ENCODE results near the gene NTN5.
A peak's percentile ranks its signal among the peaks of the same experiment; 100 is the strongest.

The NTN5 gene

GRCh38 chr19:48676887-48677286, 4.1 kb upstream of the NTN5 start:
- Histone ChIP-seq H3K27ac (ENCODE audit: low read depth, low read length) (no peak overlapping the region), H3K27me3 (ENCODE audit: control insufficient read depth in 1 of 2, insufficient read depth in 2 of 2, low read length in 2 of 2) (no peaks in the 10 kb centered on the region), H3K4me1 (ENCODE audit: insufficient read depth, low read length) (peaks cover 10% of the 10 kb centered on the region), H3K36me3 (ENCODE audit: insufficient read depth, low read length) (no peaks in the 10 kb centered on the region), H3K4me3 (ENCODE audit: low read depth in 1 of 2, low read length in 2 of 2) (no peak overlapping the region), H3K9ac (ENCODE audit: low read length) (no peak overlapping the region), H3K9me3 (ENCODE audit: low read length) (no peaks in the 10 kb centered on the region)

- Histone ChIP-seq H3K27ac (ENCODE audit: low read depth, low read length) (no peak overlapping the region), H3K36me3 (ENCODE audit: insufficient read depth, low read length) (no peaks in the 10 kb centered on the region), H3K9ac (ENCODE audit: low read length) (no peak overlapping the region), H3K4me1 (ENCODE audit: insufficient read depth, low read length) (peaks cover 10% of the 10 kb centered on the region), H3K27me3 (ENCODE audit: control insufficient read depth in 1 of 2, insufficient read depth in 2 of 2, low read length in 2 of 2) (no peaks in the 10 kb centered on the region), H3K4me3 (ENCODE audit: low read depth in 1 of 2, low read length in 2 of 2) (no peak overlapping the region), H3K9me3 (ENCODE audit: low read length) (no peaks in the 10 kb centered on the region)
Measured at GRCh38 chr19:48676487-48676886, 3.7 kb upstream of the NTN5 start.

GRCh38 chr19:48674921-48675824, 2.4 kb upstream of the NTN5 start:
- H3K9me3 ChIP-seq (ENCODE audit: low read length): no peaks in the 10 kb centered on the region
- peaks cover 10% of the 10 kb centered on the region for H3K4me1 ChIP-seq (ENCODE audit: insufficient read depth, low read length)
- H3K27ac ChIP-seq (ENCODE audit: low read depth, low read length): no peak overlapping the region
- H3K4me3 ChIP-seq (ENCODE audit: low read depth in 1 of 2, low read length in 2 of 2): peak overlapping the region in 1 of 2 donors; percentile 16
- no peak overlapping the region for H3K9ac ChIP-seq (ENCODE audit: low read length)
- no peaks in the 10 kb centered on the region for H3K27me3 ChIP-seq (ENCODE audit: control insufficient read depth in 1 of 2, insufficient read depth in 2 of 2, low read length in 2 of 2)
- no peaks in the 10 kb centered on the region for H3K36me3 ChIP-seq (ENCODE audit: insufficient read depth, low read length)

- Histone ChIP-seq H3K4me1 (ENCODE audit: insufficient read depth, low read length) (peaks cover 10% of the 10 kb centered on the region), H3K4me3 (ENCODE audit: low read depth in 1 of 2, low read length in 2 of 2) (no peak overlapping the region), H3K27ac (ENCODE audit: low read depth, low read length) (no peak overlapping the region), H3K27me3 (ENCODE audit: control insufficient read depth in 1 of 2, insufficient read depth in 2 of 2, low read length in 2 of 2) (no peaks in the 10 kb centered on the region), H3K36me3 (ENCODE audit: insufficient read depth, low read length) (no peaks in the 10 kb centered on the region), H3K9ac (ENCODE audit: low read length) (no peak overlapping the region), H3K9me3 (ENCODE audit: low read length) (no peaks in the 10 kb centered on the region)
Measured at GRCh38 chr19:48674216-48674809, 1.5 kb upstream of the NTN5 start.

GRCh38 chr19:48673436-48674100, 751 bp upstream of the NTN5 start:
- H3K9me3 ChIP-seq (ENCODE audit: low read length): no peaks in the 10 kb centered on the region
- no peaks in the 10 kb centered on the region for H3K27me3 ChIP-seq (ENCODE audit: control insufficient read depth in 1 of 2, insufficient read depth in 2 of 2, low read length in 2 of 2)
- no peak overlapping the region for H3K9ac ChIP-seq (ENCODE audit: low read length)
- no peak overlapping the region for H3K27ac ChIP-seq (ENCODE audit: low read depth, low read length)
- no peaks in the 10 kb centered on the region for H3K36me3 ChIP-seq (ENCODE audit: insufficient read depth, low read length)
- no peak overlapping the region for H3K4me3 ChIP-seq (ENCODE audit: low read depth in 1 of 2, low read length in 2 of 2)
- H3K4me1 ChIP-seq (ENCODE audit: insufficient read depth, low read length): peaks cover 10% of the 10 kb centered on the region

- Histone ChIP-seq H3K36me3 (ENCODE audit: insufficient read depth, low read length) (no peaks in the 10 kb centered on the region), H3K4me3 (ENCODE audit: low read depth in 1 of 2, low read length in 2 of 2) (no peak overlapping the region), H3K9ac (ENCODE audit: low read length) (no peak overlapping the region), H3K4me1 (ENCODE audit: insufficient read depth, low read length) (peaks cover 10% of the 10 kb centered on the region), H3K9me3 (ENCODE audit: low read length) (no peaks in the 10 kb centered on the region), H3K27ac (ENCODE audit: low read depth, low read length) (no peak overlapping the region), H3K27me3 (ENCODE audit: control insufficient read depth in 1 of 2, insufficient read depth in 2 of 2, low read length in 2 of 2) (no peaks in the 10 kb centered on the region)
Measured at GRCh38 chr19:48671446-48671995, 1.3 kb downstream of the NTN5 start.

GRCh38 chr19:48670699-48671445, 1.9 kb downstream of the NTN5 start:
- H3K36me3 ChIP-seq (ENCODE audit: insufficient read depth, low read length): no peaks in the 10 kb centered on the region
- no peaks in the 10 kb centered on the region for H3K27me3 ChIP-seq (ENCODE audit: control insufficient read depth in 1 of 2, insufficient read depth in 2 of 2, low read length in 2 of 2)
- no peak overlapping the region for H3K9ac ChIP-seq (ENCODE audit: low read length)
- H3K4me1 ChIP-seq (ENCODE audit: insufficient read depth, low read length): peaks cover 10% of the 10 kb centered on the region
- no peaks in the 10 kb centered on the region for H3K9me3 ChIP-seq (ENCODE audit: low read length)
- H3K27ac ChIP-seq (ENCODE audit: low read depth, low read length): no peak overlapping the region
- H3K4me3 ChIP-seq (ENCODE audit: low read depth in 1 of 2, low read length in 2 of 2): no peak overlapping the region

GRCh38 chr19:48669903-48670668, 2.7 kb downstream of the NTN5 start:
- no peaks in the 10 kb centered on the region for H3K9me3 ChIP-seq (ENCODE audit: low read length)
- H3K9ac ChIP-seq (ENCODE audit: low read length): no peak overlapping the region
- no peak overlapping the region for H3K4me3 ChIP-seq (ENCODE audit: low read depth in 1 of 2, low read length in 2 of 2)
- H3K27me3 ChIP-seq (ENCODE audit: control insufficient read depth in 1 of 2, insufficient read depth in 2 of 2, low read length in 2 of 2): no peaks in the 10 kb centered on the region
- peaks cover 3% of the 10 kb centered on the region for H3K4me1 ChIP-seq (ENCODE audit: insufficient read depth, low read length)
- no peak overlapping the region for H3K27ac ChIP-seq (ENCODE audit: low read depth, low read length)
- no peaks in the 10 kb centered on the region for H3K36me3 ChIP-seq (ENCODE audit: insufficient read depth, low read length)

GRCh38 chr19:48668761-48669160, 4.1 kb downstream of the NTN5 start:
- Histone ChIP-seq H3K9me3 (ENCODE audit: low read length) (no peaks in the 10 kb centered on the region), H3K4me1 (ENCODE audit: insufficient read depth, low read length) (no peaks in the 10 kb centered on the region), H3K9ac (ENCODE audit: low read length) (no peak overlapping the region), H3K27me3 (ENCODE audit: control insufficient read depth in 1 of 2, insufficient read depth in 2 of 2, low read length in 2 of 2) (no peaks in the 10 kb centered on the region), H3K27ac (ENCODE audit: low read depth, low read length) (no peak overlapping the region), H3K4me3 (ENCODE audit: low read depth in 1 of 2, low read length in 2 of 2) (no peak overlapping the region), H3K36me3 (ENCODE audit: insufficient read depth, low read length) (no peaks in the 10 kb centered on the region)

GRCh38 chr19:48668332-48668731, 4.5 kb downstream of the NTN5 start:
- Histone ChIP-seq H3K9ac (ENCODE audit: low read length) (no peak overlapping the region), H3K9me3 (ENCODE audit: low read length) (no peaks in the 10 kb centered on the region), H3K4me1 (ENCODE audit: insufficient read depth, low read length) (no peaks in the 10 kb centered on the region), H3K27ac (ENCODE audit: low read depth, low read length) (no peak overlapping the region), H3K36me3 (ENCODE audit: insufficient read depth, low read length) (no peaks in the 10 kb centered on the region), H3K4me3 (ENCODE audit: low read depth in 1 of 2, low read length in 2 of 2) (no peak overlapping the region), H3K27me3 (ENCODE audit: control insufficient read depth in 1 of 2, insufficient read depth in 2 of 2, low read length in 2 of 2) (no peaks in the 10 kb centered on the region)
